Mesenteric fat pad (tissue), 1 donor: ENCODE data around the gene FAM50A. TPM values are rescaled to one million over a fixed set of nuclear protein-coding genes. Genes with fewer than 3 reads are reported as not detected.
"Not testable (repeated sequence)": the region's sequence is repeated elsewhere in the genome, so short reads cannot be mapped to it uniquely, and the experiment has no call there.

Source experiments
- DNase-seq: peaks from one replicate; pipeline ENCODE4 v3.0.0-alpha.2; 2020; ENCODE audit warnings: low spot score
- long read RNA-seq: library from polyadenylated mRNA; unstranded; transcript quantifications from one replicate; pipeline ENCODE4 v2.0.0, GENCODE V29; 2020
- total RNA-seq: library from RNA; stranded (reverse); fragmentation: NEBNext Ultra II Directional; extraction: Animal tissue kit (Norgen Biotek cat#: 25700); gene quantifications from one replicate; pipeline ENCODE4 v1.2.1, GENCODE V29; 2021
- donor health status: DM: yes; HTN: yes; CAD: no.

The FAM50A gene
- total RNA-seq: 88.3 TPM
- long read RNA-seq, transcript FAM50A-202 (13 exons, 1,352 nt): major isoform, 33 of 87 reads
- long read RNA-seq, partial matches to known transcripts: 8 of 87 reads
- long read RNA-seq, other reads (novel, unspliced or antisense): 44 of 87 reads

GRCh38 chrX:154443992-154444754 is at the start of gene FAM50A:
Gene FAM50A (plus strand): TSS chrX:154444141. CDS start chrX:154444236, 95 bp downstream.
- DNase-seq: no peak

- DNase-seq: not testable (repeated sequence)
Observed at GRCh38 chrX:154396363-154396762, 47.6 kb upstream of the FAM50A start.

- DNase-seq: no peak
Observed at GRCh38 chrX:154396973-154397887, 46.7 kb upstream of the FAM50A start.

GRCh38 chrX:154397888-154398667 is 45.9 kb upstream of the FAM50A start, which contains the start of gene RPL10:
Gene RPL10 (plus strand): TSS chrX:154398377. CDS start chrX:154398520, 143 bp downstream.
- DNase-seq: peak; percentile 97

- peak; percentile 94 for DNase-seq
Observed at GRCh38 chrX:154398668-154399526, 45.0 kb upstream of the FAM50A start.

- no peak for DNase-seq
Observed at GRCh38 chrX:154399527-154400368, 44.2 kb upstream of the FAM50A start.

- not testable (repeated sequence) for DNase-seq
Observed at GRCh38 chrX:154400369-154400817, 43.5 kb upstream of the FAM50A start.

- DNase-seq: no peak
Observed at GRCh38 chrX:154401045-154401799, 42.7 kb upstream of the FAM50A start.

GRCh38 chrX:154401918-154402621 is 41.9 kb upstream of the FAM50A start:
- DNase-seq: no peak

- DNase-seq: no peak
Observed at GRCh38 chrX:154402622-154403127, 41.3 kb upstream of the FAM50A start.

- DNase-seq: no peak
Observed at GRCh38 chrX:154403192-154403591, 40.7 kb upstream of the FAM50A start.

GRCh38 chrX:154403858-154404257 is 40.1 kb upstream of the FAM50A start:
- no peak for DNase-seq

- no peak for DNase-seq
Observed at GRCh38 chrX:154404625-154405192, 39.2 kb upstream of the FAM50A start.

GRCh38 chrX:154408659-154409221 is 35.2 kb upstream of the FAM50A start:
- DNase-seq: no peak

GRCh38 chrX:154409222-154409871 is 34.6 kb upstream of the FAM50A start, which contains the start of gene DNASE1L1:
Gene DNASE1L1 (minus strand): TSS chrX:154409254. CDS start chrX:154405568, 3,686 bp downstream.
- peak; percentile 94 for DNase-seq

GRCh38 chrX:154411981-154412340 is 32.0 kb upstream of the FAM50A start:
- no peak for DNase-seq
